Esophagus muscularis mucosa (tissue), 4 donors: ENCODE data around the gene SEMA5A. TPM values are rescaled to one million over a fixed set of nuclear protein-coding genes. Genes with fewer than 3 reads are reported as not detected.

Experiments
- DNase-seq: peaks from one replicate; pipeline ENCODE4 v3.0.0-alpha.2; 2017; ENCODE audit errors: extremely low spot score
- H3K27ac ChIP-seq, 4 donors: fragments of 200-600 bp; sonication (generic); replicated peaks in 1 of 4; 1 replicate in 3 of 4; 2 replicates in 1 of 4; pipeline ENCODE4 v1.5.1; 2016 to 2019; ENCODE audit warnings: mild to moderate bottlenecking in 1 of 4
- H3K27me3 ChIP-seq, 4 donors: fragments of 200-600 bp; sonication (generic); one replicate each; pipeline versions ENCODE4 v1.5.1 to v1.6.0; 2016 to 2019
- H3K36me3 ChIP-seq, 4 donors: fragments of 200-600 bp; sonication (generic); one replicate each; pipeline ENCODE4 v1.5.1; 2016 to 2019
- H3K4me1 ChIP-seq, 4 donors: fragments of 200-600 bp; sonication (generic); one replicate each; pipeline ENCODE4 v1.5.1; 2016 to 2019
- H3K4me3 ChIP-seq, 4 donors: fragments of 200-600 bp; sonication (generic); 1 replicate in 2 of 4; 2 replicates in 2 of 4; pipeline ENCODE4 v1.5.1; 2016 to 2019; ENCODE audit warnings: mild to moderate bottlenecking in 4 of 4, moderate library complexity in 1 of 4
- H3K9me3 ChIP-seq, 4 donors: fragments of 200-600 bp; sonication (generic); 1 replicate in 3 of 4; 2 replicates in 1 of 4; pipeline ENCODE4 v1.5.1; 2016 to 2019
- CTCF ChIP-seq, 3 experiments: fragments of 200-600 bp in 2 of 3; fragments of 450-650 bp in 1 of 3; sonication (generic) in 2 of 3; IDR thresholded peaks; one replicate each; pipeline ENCODE4 v1.5.1; 2017 to 2019; ENCODE audit warnings: antibody characterized with exemption in 3 of 3, mild to moderate bottlenecking in 2 of 3, moderate library complexity in 1 of 3
- EP300 ChIP-seq: sonication (generic); formaldehyde crosslinking; IDR thresholded peaks from one replicate; pipeline ENCODE4 v1.6.1; 2017; ENCODE audit warnings: antibody characterized with exemption
- POLR2A ChIP-seq: fragments of 450-650 bp; IDR thresholded peaks from one replicate; pipeline ENCODE4 v1.6.1; 2017; ENCODE audit warnings: antibody characterized with exemption, moderate library complexity, mild to moderate bottlenecking, low read depth
- POLR2AphosphoS5 ChIP-seq, 2 donors: sonication (generic); formaldehyde crosslinking; IDR thresholded peaks; one replicate each; pipeline ENCODE4 v1.6.1; 2017; ENCODE audit warnings: antibody characterized with exemption in 2 of 2
- WGBS: methylation state at CpG from one replicate; pipeline ENCODE4 v1.1.5; 2018; 5-methylcytosine and 5-hydroxymethylcytosine counted together
- intact Hi-C: fragments of 100-400 bp; cut with DNase I; formaldehyde crosslinking; loops from one replicate; pipeline ENCODE4 v1.15.1; 2023
- total RNA-seq, 4 donors: library from RNA; depleted of rRNA; stranded (reverse); fragments of >200 nt; gene quantifications; one replicate each; pipeline versions ENCODE4 v1.1.0 to v1.2.1, GENCODE V29; 2016

The SEMA5A gene
- total RNA-seq, 4 donors from 2014 or later = 2.1 to 5.6 (median 3.5) TPM

GRCh38 chr5:9582406-9582805 lies 36.5 kb upstream of the SEMA5A start:
- Histone ChIP-seq H3K36me3 (no peaks in the 10 kb centered on the region), H3K9me3 (peaks cover 0 to 5% (median 0%) of the 10 kb centered on the region in 4 donors), H3K27me3 (no peaks in the 10 kb centered on the region), H3K27ac (no peak overlapping the region), H3K4me3 (no peak overlapping the region), H3K4me1 (no peaks in the 10 kb centered on the region)
- intact Hi-C loops = no loop called here
- no peak for TF ChIP-seq POLR2A
- TF ChIP-seq CTCF (IDR thresholded peaks at IDR 0.05) = no peak
- no peak for TF ChIP-seq EP300
- no peak for TF ChIP-seq POLR2AphosphoS5 (IDR thresholded peaks at IDR 0.05)
- 96% methylated on average over 2 of the region's 2 CpGs for WGBS
- DNase-seq = no peak

GRCh38 chr5:9573796-9574195 lies 27.9 kb upstream of the SEMA5A start:
- Histone ChIP-seq H3K36me3 (no peaks in the 10 kb centered on the region), H3K4me3 (no peak overlapping the region), H3K9me3 (peaks cover 0 to 5% (median 0%) of the 10 kb centered on the region in 4 donors), H3K27me3 (no peaks in the 10 kb centered on the region), H3K27ac (no peak overlapping the region), H3K4me1 (no peaks in the 10 kb centered on the region)
- TF ChIP-seq POLR2AphosphoS5 (IDR thresholded peaks at IDR 0.05) = no peak
- TF ChIP-seq POLR2A = no peak
- no peak for TF ChIP-seq EP300
- TF ChIP-seq CTCF (IDR thresholded peaks at IDR 0.05) = no peak
- DNase-seq = peak; percentile 62
- 50% methylated on average over 6 of the region's 6 CpGs for WGBS
- intact Hi-C loops = no loop called here

DNA sequence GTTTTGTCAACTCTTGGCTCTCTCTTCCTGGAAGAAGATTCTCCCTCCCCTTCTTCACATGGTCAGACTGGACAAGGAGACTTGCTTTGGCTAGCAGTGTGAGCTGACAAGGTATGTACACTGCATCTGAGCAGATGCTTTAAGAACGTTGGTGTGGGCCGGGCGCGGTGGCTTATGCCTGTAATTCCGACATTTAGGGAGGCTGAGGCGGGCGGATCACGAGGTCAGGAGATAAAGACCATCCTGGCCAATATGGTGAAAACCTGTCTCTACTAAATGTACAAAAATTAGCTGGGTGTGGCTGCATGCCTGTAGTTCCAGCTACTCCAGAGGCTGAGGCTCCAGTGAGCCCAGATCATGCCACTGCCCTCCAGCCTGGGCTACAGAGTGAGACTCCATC lies 26.4 kb upstream of the SEMA5A start:
- H3K4me1 ChIP-seq = no peaks in the 10 kb centered on the region
- H3K27me3 ChIP-seq = no peaks in the 10 kb centered on the region
- H3K4me3 ChIP-seq = no peak overlapping the region
- intact Hi-C loops = no loop called here
- no peaks in the 10 kb centered on the region for H3K36me3 ChIP-seq
- WGBS = 100% methylated on average over 7 of the region's 8 CpGs
- peak; percentile 82 for DNase-seq
- H3K9me3 ChIP-seq = no peaks in the 10 kb centered on the region
- no peak overlapping the region for H3K27ac ChIP-seq
- no peak for TF ChIP-seq CTCF (IDR thresholded peaks at IDR 0.05)
- no peak for TF ChIP-seq EP300
- TF ChIP-seq POLR2A = no peak
- TF ChIP-seq POLR2AphosphoS5 (IDR thresholded peaks at IDR 0.05) = no peak

DNA sequence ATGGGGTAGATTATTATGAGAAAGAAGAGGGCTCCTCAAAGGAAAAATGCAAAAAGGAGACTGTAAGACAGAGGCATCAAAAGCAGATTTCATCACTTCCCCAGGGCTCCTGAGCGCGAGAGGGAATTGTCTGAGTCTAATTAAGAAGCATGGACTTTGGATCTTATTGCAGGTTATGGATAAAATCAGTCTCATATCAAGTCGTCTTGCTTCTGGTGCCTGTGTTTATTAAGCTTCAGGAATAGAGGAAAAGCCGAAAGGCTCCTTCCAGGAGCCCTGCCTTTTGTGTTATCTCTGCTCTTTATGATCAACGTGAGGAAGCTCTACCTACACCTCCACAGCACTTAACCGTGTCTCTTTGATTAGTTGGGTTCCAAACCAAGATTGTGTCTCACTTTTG lies 25.0 kb upstream of the SEMA5A start:
- Histone ChIP-seq H3K4me3 (no peak overlapping the region), H3K27me3 (no peaks in the 10 kb centered on the region), H3K36me3 (no peaks in the 10 kb centered on the region), H3K4me1 (no peaks in the 10 kb centered on the region), H3K27ac (no peak overlapping the region), H3K9me3 (no peaks in the 10 kb centered on the region)
- WGBS = 86% methylated on average over 6 of the region's 6 CpGs
- TF ChIP-seq POLR2A (no peak), EP300 (no peak), CTCF (IDR thresholded peaks at IDR 0.05) (no peak), POLR2AphosphoS5 (IDR thresholded peaks at IDR 0.05) (no peak)
- intact Hi-C loops = no loop called here
- peak; percentile 68 for DNase-seq

DNA sequence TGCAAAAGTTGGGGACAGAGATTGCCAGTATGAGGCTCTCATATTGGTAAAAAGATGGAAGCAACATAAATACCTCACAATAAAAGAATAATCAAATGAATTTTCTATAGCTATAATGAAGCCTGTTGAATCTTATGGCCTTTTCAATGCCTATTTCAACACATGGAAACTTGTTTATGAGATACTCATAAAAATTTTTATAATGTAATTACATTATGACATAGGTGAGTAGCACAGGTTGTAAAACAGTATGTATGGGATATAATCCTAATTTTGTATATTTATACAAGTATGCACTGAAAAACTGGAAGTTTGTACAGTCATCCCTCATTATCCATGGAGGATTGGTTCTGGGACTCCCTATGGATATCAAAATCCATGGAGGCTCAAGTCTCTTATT lies 21.2 kb upstream of the SEMA5A start:
- no peak overlapping the region for H3K4me3 ChIP-seq

More for the DNA sequence above, 21.2 kb upstream of the SEMA5A start:
- TF ChIP-seq CTCF (IDR thresholded peaks at IDR 0.05) = no peak
- H3K4me1 ChIP-seq = no peaks in the 10 kb centered on the region
- DNase-seq = no peak
- H3K27ac ChIP-seq = no peak overlapping the region
- no peaks in the 10 kb centered on the region for H3K27me3 ChIP-seq
- no peaks in the 10 kb centered on the region for H3K9me3 ChIP-seq
- H3K36me3 ChIP-seq = no peaks in the 10 kb centered on the region
- intact Hi-C loops = no loop called here
